ENCODE results near the gene TMEM213.

DNA sequence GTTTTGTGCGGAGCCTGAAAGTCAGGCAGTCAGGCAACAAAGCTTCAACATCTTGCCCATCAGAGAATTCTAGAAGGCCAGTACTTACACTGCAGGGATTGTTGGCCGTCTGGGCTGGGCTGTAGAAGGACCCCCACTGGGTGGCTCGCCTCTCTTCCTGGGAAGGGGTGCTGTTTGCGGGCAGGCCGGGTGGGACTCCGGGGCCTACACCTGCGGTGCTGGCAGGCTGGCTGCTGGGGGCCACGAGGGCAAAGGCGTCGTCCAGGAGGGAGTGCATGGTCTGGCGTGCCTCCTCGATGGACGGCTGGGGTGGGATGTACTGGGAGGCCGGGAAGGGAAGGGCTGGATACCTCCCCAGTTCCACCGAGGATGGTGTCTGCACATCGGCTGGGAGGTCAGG lies 63.3 kb downstream of the TMEM213 start:
- TF ChIP-seq, protein P1, sequence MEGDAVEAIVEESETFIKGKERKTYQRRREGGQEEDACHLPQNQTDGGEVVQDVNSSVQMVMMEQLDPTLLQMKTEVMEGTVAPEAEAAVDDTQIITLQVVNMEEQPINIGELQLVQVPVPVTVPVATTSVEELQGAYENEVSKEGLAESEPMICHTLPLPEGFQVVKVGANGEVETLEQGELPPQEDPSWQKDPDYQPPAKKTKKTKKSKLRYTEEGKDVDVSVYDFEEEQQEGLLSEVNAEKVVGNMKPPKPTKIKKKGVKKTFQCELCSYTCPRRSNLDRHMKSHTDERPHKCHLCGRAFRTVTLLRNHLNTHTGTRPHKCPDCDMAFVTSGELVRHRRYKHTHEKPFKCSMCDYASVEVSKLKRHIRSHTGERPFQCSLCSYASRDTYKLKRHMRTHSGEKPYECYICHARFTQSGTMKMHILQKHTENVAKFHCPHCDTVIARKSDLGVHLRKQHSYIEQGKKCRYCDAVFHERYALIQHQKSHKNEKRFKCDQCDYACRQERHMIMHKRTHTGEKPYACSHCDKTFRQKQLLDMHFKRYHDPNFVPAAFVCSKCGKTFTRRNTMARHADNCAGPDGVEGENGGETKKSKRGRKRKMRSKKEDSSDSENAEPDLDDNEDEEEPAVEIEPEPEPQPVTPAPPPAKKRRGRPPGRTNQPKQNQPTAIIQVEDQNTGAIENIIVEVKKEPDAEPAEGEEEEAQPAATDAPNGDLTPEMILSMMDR (IDR thresholded peaks at IDR 0.05), result no peak
- no peak for TF ChIP-seq CREM (CRISPR knock-in tag; IDR thresholded peaks at IDR 0.05)
- TF ChIP-seq, protein P2, sequence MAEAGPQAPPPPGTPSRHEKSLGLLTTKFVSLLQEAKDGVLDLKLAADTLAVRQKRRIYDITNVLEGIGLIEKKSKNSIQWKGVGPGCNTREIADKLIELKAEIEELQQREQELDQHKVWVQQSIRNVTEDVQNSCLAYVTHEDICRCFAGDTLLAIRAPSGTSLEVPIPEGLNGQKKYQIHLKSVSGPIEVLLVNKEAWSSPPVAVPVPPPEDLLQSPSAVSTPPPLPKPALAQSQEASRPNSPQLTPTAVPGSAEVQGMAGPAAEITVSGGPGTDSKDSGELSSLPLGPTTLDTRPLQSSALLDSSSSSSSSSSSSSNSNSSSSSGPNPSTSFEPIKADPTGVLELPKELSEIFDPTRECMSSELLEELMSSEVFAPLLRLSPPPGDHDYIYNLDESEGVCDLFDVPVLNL (CRISPR knock-in tag; IDR thresholded peaks at IDR 0.05; ENCODE audit: borderline replicate concordance, low read depth), result no peak
- no peak for TF ChIP-seq JUN (CRISPR knock-in tag; IDR thresholded peaks at IDR 0.05)

Measured in WTC11 (cell line).